Mesodermal cell (in vitro differentiated cells): ENCODE measurements around the gene OR13A1. TPM values are rescaled to one million over a fixed set of nuclear protein-coding genes. Genes with fewer than 3 reads are reported as not detected.
A peak's percentile ranks its signal among the peaks of the same experiment; 100 is the strongest.
"Not testable (repeated sequence)": the region's sequence is repeated elsewhere in the genome, so short reads cannot be mapped to it uniquely, and the experiment has no call there.

Experiments used
- H3K27ac ChIP-seq: 2 replicates; pipeline ENCODE4 v1.7.0; 2013; ENCODE audit warnings: mild to moderate bottlenecking, low read depth, low read length, moderate library complexity; ENCODE audit not compliant: severe bottlenecking
- H3K36me3 ChIP-seq: 2 replicates; pipeline ENCODE4 v1.7.1; 2013; ENCODE audit warnings: mild to moderate bottlenecking, low read length, moderate library complexity; ENCODE audit not compliant: control insufficient read depth, insufficient read depth
- H3K4me1 ChIP-seq: one replicate; pipeline ENCODE4 v1.7.1; 2013; ENCODE audit warnings: mild to moderate bottlenecking, low read length; ENCODE audit not compliant: insufficient read depth, control insufficient read depth, poor library complexity, severe bottlenecking
- H3K4me3 ChIP-seq: 2 replicates; pipeline ENCODE4 v1.7.0; 2013; ENCODE audit warnings: low read length, control low read depth, mild to moderate bottlenecking; ENCODE audit not compliant: insufficient read depth, poor library complexity, severe bottlenecking; ENCODE audit errors: extremely low read depth
- H3K9me3 ChIP-seq: 2 replicates; pipeline ENCODE4 v1.7.1; 2013; ENCODE audit warnings: mild to moderate bottlenecking, low read length, moderate library complexity; ENCODE audit not compliant: control insufficient read depth
- WGBS, 2 experiments: methylation state at CpG; one replicate each; pipeline ENCODE4 v1.1.5; 2013; ENCODE audit warnings: missing lambda C conversion rate in 2 of 2; ENCODE audit not compliant: insufficient coverage in 2 of 2; 5-methylcytosine and 5-hydroxymethylcytosine counted together
- polyA plus RNA-seq, 2 experiments: library from polyadenylated mRNA; stranded (reverse); fragments of 50-300 nt; gene quantifications; one replicate each; pipeline ENCODE4 v1.2.3, GENCODE V29; 2013

Gene OR13A1
- 0.15 TPM for polyA plus RNA-seq (2013, experiment 1 of 2)
- polyA plus RNA-seq (2013, experiment 2 of 2) = 0.15 TPM

DNA sequence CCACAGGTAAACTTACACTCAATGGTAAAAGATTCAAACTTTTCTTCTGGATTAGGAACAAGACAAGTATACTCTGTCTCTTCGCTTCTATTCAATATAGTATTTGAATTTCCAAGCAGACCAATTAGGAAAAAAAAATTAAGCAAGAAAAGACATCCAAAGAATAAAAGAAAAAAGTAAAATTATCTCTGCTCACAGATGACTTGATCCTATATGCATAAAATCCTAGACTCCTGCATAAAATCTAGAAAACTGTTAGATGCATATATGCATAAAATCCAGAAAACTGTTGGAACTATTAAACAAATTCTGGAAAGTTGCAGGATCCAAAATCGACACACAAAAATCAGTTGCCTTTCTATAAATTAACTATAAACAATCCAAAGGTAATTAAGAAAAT, at the start of gene OR13A1:
Gene OR13A1 (minus strand): TSS at position 101 of the 400 bp plus-strand sequence. CDS start 11,186 bp downstream, outside the sequence.
- Histone ChIP-seq H3K4me3 (no peak within 1 kb of the TSS), H3K4me1 (no peaks in the 10 kb centered on the region), H3K9me3 (peaks cover 2% of the 10 kb centered on the region), H3K27ac (no peak within 1 kb of the TSS), H3K36me3 (no peaks in the 10 kb centered on the region)
- WGBS, 2 experiments = no CpG with 5 or more reads among the region's 2 CpGs

- H3K4me1 ChIP-seq, H3K27ac ChIP-seq, H3K36me3 ChIP-seq, H3K9me3 ChIP-seq: not testable (repeated sequence)
- peak overlapping the region; percentile 8 for H3K4me3 ChIP-seq
- WGBS, 2 experiments = 24 to 25% methylated on average over 14 to 15 of the region's 18 CpGs
Measured at GRCh38 chr10:45361983-45362799, 46.8 kb upstream of the OR13A1 start.

GRCh38 chr10:45358961-45359360, 43.6 kb upstream of the OR13A1 start:
- not testable (repeated sequence) for H3K27ac ChIP-seq, H3K36me3 ChIP-seq, H3K4me3 ChIP-seq, H3K4me1 ChIP-seq, H3K9me3 ChIP-seq
- WGBS, 2 experiments = 58 to 61% methylated on average over 4 to 5 of the region's 7 CpGs

DNA sequence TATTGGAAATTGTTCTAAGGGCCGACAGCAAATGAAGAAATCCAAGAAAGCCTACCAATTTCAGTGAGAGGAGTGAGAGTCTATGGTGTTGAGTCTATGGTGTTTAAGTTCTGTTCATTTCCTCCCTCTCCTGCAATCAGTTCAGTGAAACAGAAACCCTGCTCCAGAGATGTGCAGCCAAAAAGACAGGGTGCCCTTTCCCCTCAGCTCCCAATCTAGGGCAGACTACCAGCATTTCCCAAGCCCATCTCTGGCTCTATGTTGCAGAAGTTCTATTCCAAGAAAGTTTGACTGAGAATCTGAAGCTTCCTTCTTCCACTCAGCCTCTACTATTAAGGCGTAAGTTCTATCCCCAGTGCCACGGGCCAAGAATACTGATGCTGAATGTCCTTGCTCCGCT, 40.1 kb upstream of the OR13A1 start:
- H3K36me3 ChIP-seq = no peaks in the 10 kb centered on the region
- no peaks in the 10 kb centered on the region for H3K9me3 ChIP-seq
- H3K4me3 ChIP-seq = no peak overlapping the region
- H3K4me1 ChIP-seq = peaks cover 5% of the 10 kb centered on the region
- no CpG with 5 or more reads among the region's 4 CpGs for WGBS, 2 experiments
- no peak overlapping the region for H3K27ac ChIP-seq

GRCh38 chr10:45354261-45354660, 38.9 kb upstream of the OR13A1 start:
- Histone ChIP-seq H3K9me3 (no peaks in the 10 kb centered on the region), H3K4me3 (no peak overlapping the region), H3K27ac (no peak overlapping the region), H3K4me1 (peaks cover 5% of the 10 kb centered on the region), H3K36me3 (no peaks in the 10 kb centered on the region)
- 87 to 100% methylated on average over 3 of the region's 3 CpGs for WGBS, 2 experiments

DNA sequence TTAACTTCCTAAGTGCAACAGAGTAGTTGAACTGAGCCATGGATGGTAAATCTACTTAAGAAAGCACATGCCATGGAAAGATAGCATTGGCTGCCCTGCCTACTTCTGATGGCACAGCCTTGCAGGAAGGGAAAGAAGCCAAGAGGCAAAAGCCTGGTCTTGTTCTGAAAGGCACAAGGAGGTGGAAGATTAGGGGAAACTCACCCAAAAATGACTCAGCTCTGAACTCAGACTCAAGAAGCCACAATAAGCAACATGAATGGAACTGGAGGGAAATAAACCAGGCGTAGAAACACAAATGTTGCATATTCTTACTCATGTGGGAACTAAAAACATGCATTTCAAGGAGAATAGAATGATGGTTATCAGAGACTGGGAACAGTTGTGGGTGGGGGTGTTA, 37.8 kb upstream of the OR13A1 start:
- Histone ChIP-seq H3K4me1 (peaks cover 5% of the 10 kb centered on the region), H3K9me3 (no peaks in the 10 kb centered on the region), H3K4me3 (no peak overlapping the region), H3K27ac (no peak overlapping the region), H3K36me3 (no peaks in the 10 kb centered on the region)
- 100% methylated on average over 1 of the region's 1 CpG for WGBS, 2 experiments

GRCh38 chr10:45348196-45348765, 32.9 kb upstream of the OR13A1 start:
- H3K9me3 ChIP-seq, H3K27ac ChIP-seq, H3K36me3 ChIP-seq, H3K4me1 ChIP-seq, H3K4me3 ChIP-seq: not testable (repeated sequence)
- WGBS, 2 experiments = 89 to 92% methylated on average over 15 to 21 of the region's 31 CpGs

DNA sequence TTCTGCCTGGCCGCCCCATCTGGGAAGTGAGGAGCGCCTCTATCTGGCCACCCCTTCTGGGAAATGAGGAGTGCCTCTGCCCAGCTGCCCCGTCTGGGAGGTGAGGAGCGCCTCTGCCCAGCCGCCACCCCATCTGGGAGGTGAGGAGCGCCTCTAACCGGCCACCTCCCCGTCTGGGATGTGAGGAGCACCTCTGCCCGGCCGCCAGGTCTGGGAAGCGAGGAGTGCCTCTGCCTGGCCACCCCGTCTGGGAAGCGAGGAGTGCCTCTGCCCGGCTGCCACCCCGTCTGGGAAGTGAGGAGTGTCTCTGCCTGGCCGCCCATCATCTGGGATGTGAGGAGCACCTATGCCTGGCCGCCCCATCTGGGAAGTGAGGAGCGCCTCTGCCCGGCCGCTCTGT, 32.1 kb upstream of the OR13A1 start:
- WGBS, 2 experiments = 85 to 94% methylated on average over 16 to 20 of the region's 20 CpGs
- H3K36me3 ChIP-seq, H3K4me3 ChIP-seq, H3K9me3 ChIP-seq, H3K27ac ChIP-seq, H3K4me1 ChIP-seq: not testable (repeated sequence)

GRCh38 chr10:45346652-45347335, 31.4 kb upstream of the OR13A1 start:
- 82 to 89% methylated on average over 11 to 15 of the region's 24 CpGs for WGBS, 2 experiments
- not testable (repeated sequence) for H3K4me1 ChIP-seq, H3K9me3 ChIP-seq, H3K36me3 ChIP-seq, H3K27ac ChIP-seq, H3K4me3 ChIP-seq

DNA sequence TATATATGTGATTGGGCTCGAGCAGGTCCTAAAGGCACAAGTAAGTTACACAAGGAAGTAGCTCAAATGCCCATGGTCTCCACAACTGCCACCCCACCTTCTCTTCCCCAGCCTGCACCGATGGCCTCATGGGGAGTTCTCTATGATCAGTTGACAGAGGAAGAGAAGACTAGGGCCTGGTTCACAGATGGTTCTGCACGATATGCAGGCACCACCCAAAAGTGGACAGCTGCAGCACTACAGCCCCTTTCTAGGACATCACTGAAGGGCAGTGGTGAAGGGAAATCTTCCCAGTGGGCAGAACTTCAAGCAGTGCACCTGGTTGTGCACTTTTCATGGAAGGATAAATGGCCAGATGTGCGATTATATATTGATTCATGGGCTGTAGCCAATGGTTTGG, 25.0 kb upstream of the OR13A1 start:
- not testable (repeated sequence) for H3K4me1 ChIP-seq, H3K9me3 ChIP-seq, H3K4me3 ChIP-seq, H3K27ac ChIP-seq, H3K36me3 ChIP-seq
- 86% methylated on average over 1 of the region's 4 CpGs; no CpG with 5 or more reads in 1 of the 2 experiments for WGBS, 2 experiments

GRCh38 chr10:45339894-45340293, 24.5 kb upstream of the OR13A1 start:
- Histone ChIP-seq H3K4me1 (no peaks in the 10 kb centered on the region), H3K4me3 (no peak overlapping the region), H3K36me3 (no peaks in the 10 kb centered on the region), H3K27ac (no peak overlapping the region), H3K9me3 (no peaks in the 10 kb centered on the region)
- 88 to 100% methylated on average over 1 of the region's 1 CpG for WGBS, 2 experiments
